ENCODE measurements around the gene STEEP1.

STEEP1 gene

DNA sequence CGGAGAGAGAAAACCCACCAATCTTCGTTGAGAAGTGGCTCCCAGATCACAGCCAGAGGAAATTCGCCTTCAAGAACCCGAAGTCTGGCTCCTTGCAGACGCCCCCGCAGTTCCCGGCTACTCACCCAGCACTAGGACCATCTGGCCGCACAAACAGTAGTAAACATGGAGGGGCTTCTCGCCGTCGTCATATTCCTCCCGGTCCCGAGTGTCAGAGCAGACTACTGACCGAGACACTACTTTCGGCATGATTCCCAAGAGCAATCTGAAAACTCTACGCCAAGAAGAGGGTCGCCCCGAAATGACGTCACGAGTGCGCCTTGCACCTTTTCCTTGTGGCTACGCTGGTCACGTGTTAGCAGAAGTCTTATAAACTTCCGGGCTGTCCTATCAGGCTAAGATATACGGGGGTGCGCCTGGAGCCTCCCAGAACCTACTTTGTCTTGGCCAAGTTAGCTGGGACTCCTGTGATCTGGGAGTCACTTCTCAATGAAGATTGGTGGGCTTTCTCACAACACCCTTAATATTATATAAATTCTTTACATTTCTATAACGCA is at the start of gene STEEP1:
Gene STEEP1 (minus strand): TSS at position 303 of the 557 bp plus-strand sequence. CDS start 54 bp downstream, at position 249.
- peak; percentile 93 for DNase-seq (ENCODE audit: low spot score)

DNA sequence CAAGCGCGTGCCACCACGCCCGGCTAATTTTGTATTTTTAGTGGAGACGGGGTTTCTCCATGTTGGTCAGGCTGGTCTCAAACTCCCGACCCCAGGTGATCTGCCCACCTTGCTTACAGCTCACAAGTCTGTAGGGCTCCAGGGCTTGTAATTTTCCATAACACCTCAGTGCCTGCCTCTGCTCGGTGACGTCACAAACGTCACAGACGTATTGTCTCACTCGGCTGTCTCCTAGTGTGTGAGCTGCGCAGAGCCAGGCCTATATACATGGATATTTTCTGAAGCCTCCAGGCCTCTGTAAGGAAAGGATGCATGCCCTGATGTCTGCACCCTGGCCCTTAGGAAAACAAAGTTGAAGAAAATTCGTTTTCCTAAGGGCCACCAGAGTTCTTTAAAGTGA is 49.6 kb upstream of the STEEP1 start:
- DNase-seq (ENCODE audit: low spot score), result no peak

DNA sequence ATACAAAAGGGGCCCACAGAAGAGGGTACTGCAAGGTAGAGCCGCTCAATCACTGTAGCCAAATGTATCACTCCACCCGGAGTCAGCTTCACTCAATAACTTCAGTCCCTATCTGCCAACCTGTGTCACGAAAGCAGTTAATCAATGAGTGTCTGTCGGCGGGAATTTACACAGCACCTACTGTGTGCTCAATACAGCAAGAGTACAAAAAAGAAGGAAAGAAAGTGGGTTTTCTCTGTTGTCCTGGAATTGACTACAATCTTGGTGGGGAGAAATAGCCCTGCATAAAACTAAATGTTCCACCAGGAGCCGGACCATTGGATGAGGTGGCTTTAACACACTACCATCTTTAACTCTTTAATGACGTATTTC is 41.8 kb upstream of the STEEP1 start:
- no peak for DNase-seq (ENCODE audit: low spot score)

DNA sequence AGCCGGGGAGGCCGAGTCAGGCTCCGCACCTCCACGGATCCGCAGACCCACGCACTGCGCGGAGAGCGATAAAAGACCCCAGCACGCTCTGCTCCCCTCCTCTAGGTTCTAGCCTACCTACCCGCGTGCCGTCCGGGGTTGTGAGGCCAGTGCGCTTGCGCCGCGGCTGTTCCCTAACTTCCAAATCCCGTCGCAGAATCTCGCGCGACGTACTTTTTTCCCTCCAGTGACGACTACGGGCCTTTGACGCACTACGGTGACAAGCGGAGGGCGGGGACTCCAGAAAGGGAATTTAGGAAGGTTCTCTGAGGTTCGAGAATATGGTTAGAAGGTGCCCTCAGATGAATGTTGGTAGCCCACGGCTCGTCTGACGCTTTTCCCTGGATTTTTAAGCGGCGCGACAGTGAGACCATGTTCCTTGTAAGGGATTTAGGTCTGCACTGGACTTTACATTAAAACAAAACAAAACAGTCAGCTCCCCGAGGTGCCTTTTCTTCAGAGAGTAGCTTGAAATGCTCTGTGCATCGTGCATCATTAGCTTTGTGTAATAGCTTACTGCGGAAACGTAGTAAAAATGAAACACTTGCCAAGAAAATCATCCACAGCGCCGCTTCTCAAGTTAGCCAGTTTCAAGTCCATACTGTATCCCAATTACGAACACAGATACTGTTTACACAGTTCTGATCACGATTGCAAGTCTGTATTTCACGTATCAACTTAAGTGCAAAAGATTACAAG is 41.2 kb upstream of the STEEP1 start, which contains the start of gene NKRF:
Gene NKRF (minus strand): TSS at position 145 of the 738 bp plus-strand sequence.
- DNase-seq (ENCODE audit: low spot score), result peak; percentile 92

DNA sequence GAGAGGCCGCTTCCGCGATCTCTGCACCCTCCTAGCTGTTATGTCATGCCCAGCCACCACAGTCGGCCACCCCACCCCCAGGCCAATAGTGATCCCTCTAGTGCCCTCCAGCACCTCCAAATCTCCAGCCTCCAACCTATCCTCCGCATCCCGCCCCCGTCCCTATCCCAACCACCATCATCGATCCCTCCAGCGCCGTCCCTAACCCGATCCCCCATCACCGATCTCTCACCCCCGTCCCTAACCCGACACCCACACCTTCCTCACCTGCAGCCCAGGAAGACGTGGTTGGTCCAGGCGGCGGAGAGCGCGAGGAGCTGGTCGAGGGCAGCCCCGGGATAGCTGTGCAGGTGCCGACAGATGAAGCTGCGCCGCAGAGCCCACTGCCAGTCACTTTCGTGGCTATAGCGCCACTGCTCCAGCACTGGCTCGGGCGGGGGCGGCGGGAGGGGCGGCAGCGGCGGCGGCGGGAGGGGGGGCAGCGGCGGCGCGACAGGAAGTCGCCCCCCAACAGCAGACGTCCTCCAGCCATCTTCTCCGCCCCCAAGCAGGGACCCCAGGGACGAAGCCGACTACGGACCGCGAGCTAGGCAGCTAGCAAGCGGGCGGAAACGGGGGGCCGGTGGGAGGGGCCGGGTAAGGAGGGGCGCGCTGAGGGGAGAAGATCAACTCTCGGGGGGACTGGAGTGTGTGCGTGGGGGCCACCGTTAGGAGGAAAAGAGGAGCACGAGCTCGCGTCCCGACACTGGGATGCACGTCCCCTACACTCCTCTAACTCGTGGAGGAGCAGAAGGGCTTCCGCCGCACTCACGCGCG is 40.5 kb upstream of the STEEP1 start:
- DNase-seq (ENCODE audit: low spot score), result peak; percentile 43

GRCh38 chrX:119604766-119605463 is 39.7 kb upstream of the STEEP1 start:
- no peak for DNase-seq (ENCODE audit: low spot score)

- no peak for DNase-seq (ENCODE audit: low spot score)
Observed at GRCh38 chrX:119602701-119603255, 37.6 kb upstream of the STEEP1 start.

- DNase-seq (ENCODE audit: low spot score), result no peak
Observed at GRCh38 chrX:119589810-119590209, 24.6 kb upstream of the STEEP1 start.

GRCh38 chrX:119583431-119584059 is 18.3 kb upstream of the STEEP1 start:
- DNase-seq (ENCODE audit: low spot score), result no peak

DNA sequence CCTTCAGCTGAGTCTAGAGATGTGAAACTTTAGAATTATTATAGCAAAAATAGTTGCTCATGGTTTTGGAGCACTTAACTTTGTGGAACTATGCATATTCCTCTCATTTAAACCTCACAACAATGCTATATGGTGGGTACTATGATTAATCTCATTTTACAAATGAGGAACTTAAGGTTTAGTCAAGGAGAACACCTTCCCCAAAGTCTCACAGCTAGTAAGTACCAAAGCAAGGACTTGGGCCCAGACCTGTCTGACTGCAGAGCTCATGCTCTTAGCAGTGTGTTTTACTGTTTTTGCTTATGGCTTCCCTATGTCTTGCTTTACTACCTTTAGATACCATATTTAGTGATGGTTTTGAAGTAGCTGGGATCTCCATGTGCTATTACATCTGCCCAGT is 14.2 kb upstream of the STEEP1 start:
- DNase-seq (ENCODE audit: low spot score), result peak; percentile 22

GRCh38 chrX:119574394-119575266 is 9.4 kb upstream of the STEEP1 start, which contains the start of gene UBE2A:
Gene UBE2A (plus strand): TSS chrX:119574563. CDS start chrX:119574712, 149 bp downstream.
- DNase-seq (ENCODE audit: low spot score), result peak; percentile 89

DNA sequence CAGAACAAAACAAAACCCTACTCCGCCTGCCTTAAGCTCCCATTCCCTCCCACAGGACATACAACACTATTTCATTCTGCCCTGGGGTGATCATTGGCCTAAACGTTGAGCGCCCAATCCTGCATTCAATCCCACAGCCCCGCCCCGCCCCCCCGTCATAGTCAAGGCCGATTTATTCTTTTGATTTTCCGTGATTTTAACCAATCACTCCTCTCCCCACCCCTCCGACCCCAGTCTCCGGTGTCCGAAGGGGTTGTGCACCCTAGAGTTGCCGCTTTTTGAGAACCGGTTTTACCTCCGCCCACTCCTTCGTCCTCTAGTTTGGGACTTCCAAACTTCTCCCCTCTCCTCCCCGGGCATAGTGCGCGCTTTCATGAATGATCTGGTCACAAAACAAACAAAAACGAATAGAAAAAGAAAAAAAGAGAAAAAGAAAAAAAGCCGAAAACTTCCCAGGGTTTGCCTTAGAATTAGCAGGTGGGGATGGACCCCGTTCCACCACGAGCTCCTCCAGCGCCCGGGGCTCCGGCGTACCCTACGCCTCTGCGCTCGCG is 8.7 kb upstream of the STEEP1 start:
- peak; percentile 64 for DNase-seq (ENCODE audit: low spot score)

DNA sequence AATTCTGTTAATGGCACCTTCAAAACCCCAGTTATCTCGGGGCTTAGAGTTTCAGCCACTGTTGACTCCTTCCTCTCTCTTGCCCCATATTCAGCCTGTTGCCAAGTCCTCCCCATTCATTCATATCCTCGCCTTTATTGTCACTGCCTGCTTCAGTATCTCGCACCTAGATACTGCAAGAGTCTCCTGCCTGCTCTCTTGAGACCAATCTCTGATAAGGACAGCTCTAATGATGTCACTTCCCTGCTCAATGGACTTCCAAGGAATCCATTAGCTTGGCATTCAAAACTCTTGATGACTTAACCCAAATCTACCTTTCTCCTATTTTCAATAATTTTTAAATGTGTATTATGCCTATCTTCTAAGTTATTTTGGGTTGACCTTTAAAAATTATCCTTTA is 8.0 kb upstream of the STEEP1 start:
- no peak for DNase-seq (ENCODE audit: low spot score)

DNA sequence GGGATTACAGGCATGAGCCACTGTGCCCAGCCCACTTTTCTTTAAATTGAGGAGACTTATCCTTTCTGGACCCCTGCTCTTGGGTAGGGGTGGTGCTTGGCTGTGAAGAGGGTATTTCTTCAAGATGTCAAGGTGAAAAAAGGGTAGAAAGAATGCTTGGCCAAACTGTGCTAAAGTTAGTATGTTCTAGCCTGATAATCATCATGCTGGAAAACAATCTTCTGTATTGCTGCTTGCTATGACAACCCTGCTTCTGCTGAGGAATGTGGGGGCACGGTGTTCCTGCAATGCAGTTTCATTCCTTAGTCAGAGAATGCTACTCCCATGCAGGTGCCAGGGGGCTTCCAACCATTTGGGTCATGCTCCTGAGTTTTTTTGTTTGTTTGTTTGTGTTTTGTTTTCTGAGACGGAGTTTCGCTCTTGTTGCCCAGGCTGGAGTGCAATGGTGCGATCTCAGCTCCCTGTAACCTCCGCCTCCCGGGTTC is 5.2 kb upstream of the STEEP1 start:
- no peak for DNase-seq (ENCODE audit: low spot score)

DNA sequence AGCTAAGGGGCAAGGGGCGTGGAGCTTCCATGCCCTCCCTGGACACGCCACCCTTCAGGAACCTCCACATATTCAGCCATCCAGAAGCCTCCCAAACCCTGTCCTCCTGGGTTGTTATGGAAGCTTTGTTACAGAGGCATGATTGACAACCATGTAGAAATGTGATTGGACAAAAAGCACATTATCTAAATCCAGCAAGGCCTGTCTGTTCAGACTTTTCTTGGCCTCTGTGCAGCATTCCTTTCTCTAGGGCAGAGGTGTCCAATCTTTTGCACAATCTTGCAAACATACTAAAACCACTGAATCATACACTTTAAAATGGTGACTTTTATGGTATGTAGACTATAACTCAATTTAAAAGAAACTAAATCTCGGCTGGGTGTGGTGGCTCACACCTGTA is 12.7 kb downstream of the STEEP1 start:
- no peak for DNase-seq (ENCODE audit: low spot score)

DNA sequence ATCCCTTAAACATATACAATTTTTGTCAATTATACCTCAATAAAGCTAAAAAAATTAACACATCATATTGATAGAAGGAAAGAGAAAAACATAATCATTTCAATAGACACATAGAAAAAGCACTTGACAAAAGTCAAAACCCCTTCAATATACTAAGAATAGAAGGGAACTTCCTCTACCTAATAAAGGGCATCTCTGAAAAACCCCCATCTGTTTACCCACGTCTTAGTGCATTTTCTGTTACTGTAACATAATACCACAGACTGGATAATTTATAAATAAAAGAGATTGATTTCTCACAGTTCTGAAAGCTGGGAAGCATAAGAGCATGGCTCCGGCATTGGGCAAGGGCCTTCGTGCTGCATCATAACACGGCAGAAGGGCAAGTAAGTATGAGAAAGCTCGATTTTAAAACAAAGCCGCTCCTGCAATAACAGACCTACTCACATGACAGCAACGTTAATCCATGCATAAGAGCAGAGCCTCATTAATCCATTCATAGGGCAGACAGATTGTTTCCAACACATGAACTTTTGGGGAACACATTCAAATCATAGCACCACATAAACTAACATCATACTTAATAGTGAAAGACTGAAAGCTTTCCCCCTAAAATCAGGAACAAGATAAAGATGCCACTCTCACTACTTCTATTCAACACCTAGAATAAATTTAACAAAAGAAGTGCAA is 15.7 kb downstream of the STEEP1 start:
- no peak for DNase-seq (ENCODE audit: low spot score)

GRCh38 chrX:119541188-119541587 is 24.0 kb downstream of the STEEP1 start:
- DNase-seq (ENCODE audit: low spot score), result no peak

DNA sequence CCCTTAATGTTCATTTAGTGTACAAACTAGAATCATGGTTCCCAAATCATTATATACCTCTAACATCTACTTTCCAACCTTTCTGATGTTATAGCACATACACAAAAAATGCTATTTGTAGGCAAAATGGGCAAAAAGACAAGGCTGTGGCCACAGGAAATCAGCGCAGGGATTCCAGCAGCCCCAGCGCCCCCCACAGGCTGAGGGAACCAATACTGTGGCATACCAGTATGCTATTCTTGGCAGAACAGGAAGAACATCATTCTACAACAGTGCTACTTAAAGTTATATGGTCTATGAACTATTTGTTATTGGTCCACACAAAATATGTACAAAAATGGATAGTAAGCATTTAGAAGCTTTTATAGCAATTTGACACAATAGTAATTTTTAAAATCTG is 25.3 kb downstream of the STEEP1 start:
- peak; percentile 29 for DNase-seq (ENCODE audit: low spot score)

- DNase-seq (ENCODE audit: low spot score), result no peak
Observed at GRCh38 chrX:119537487-119537886, 27.7 kb downstream of the STEEP1 start.
